ENCODE results near the gene FASLG. TPM values are rescaled to one million over a fixed set of nuclear protein-coding genes. Genes with fewer than 3 reads are reported as not detected.

Gene FASLG
- total and polyA plus RNA-seq, 11 donors, result 0.91 to 1.9 TPM; not detected in 9

DNA sequence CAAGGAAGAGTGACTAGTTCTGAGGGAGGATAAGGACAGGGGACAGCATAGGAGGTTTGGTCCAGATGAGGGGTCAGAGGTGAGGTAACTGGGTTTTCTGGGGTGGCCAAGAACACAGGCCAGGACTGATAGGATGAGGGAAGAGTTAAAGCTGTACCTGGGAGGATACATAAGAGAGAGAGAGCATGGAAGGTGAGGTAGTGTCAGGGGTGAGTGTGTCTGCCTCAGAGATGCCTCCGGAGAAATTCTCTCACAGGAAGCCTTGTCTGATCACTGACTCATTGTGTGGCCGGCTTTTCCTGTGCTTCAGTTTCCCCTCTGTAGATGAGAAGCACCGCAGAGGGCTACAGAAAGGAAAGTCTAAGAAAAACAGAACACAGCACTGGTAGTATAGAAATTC, 40.2 kb downstream of the FASLG start:
- Histone ChIP-seq H3K27ac (peak overlapping the region in 6 of 12 donors; percentile 2 to 81 (median 50)), H3K9me3 (no peaks in the 10 kb centered on the region), H3K4me1 (peaks cover 0 to 53% (median 4%) of the 10 kb centered on the region in 12 donors), H3K27me3 (no peaks in the 10 kb centered on the region), H3K36me3 (no peaks in the 10 kb centered on the region), H3K4me3 (no peak overlapping the region)
- intact Hi-C loops (cut with DNase I), result no loop called here
- TF ChIP-seq, protein P1, sequence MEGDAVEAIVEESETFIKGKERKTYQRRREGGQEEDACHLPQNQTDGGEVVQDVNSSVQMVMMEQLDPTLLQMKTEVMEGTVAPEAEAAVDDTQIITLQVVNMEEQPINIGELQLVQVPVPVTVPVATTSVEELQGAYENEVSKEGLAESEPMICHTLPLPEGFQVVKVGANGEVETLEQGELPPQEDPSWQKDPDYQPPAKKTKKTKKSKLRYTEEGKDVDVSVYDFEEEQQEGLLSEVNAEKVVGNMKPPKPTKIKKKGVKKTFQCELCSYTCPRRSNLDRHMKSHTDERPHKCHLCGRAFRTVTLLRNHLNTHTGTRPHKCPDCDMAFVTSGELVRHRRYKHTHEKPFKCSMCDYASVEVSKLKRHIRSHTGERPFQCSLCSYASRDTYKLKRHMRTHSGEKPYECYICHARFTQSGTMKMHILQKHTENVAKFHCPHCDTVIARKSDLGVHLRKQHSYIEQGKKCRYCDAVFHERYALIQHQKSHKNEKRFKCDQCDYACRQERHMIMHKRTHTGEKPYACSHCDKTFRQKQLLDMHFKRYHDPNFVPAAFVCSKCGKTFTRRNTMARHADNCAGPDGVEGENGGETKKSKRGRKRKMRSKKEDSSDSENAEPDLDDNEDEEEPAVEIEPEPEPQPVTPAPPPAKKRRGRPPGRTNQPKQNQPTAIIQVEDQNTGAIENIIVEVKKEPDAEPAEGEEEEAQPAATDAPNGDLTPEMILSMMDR (IDR thresholded peaks at IDR 0.05), result no peak
- TF ChIP-seq POLR2A (IDR thresholded peaks at IDR 0.05), result no peak
- 44 to 55% (median 48%) methylated on average over 3 of the region's 3 CpGs for WGBS, 4 donors
- peak in 3 of 4 donors; percentile 26 to 34 (median 27) for ATAC-seq
- DNase-seq, result no peak

DNA sequence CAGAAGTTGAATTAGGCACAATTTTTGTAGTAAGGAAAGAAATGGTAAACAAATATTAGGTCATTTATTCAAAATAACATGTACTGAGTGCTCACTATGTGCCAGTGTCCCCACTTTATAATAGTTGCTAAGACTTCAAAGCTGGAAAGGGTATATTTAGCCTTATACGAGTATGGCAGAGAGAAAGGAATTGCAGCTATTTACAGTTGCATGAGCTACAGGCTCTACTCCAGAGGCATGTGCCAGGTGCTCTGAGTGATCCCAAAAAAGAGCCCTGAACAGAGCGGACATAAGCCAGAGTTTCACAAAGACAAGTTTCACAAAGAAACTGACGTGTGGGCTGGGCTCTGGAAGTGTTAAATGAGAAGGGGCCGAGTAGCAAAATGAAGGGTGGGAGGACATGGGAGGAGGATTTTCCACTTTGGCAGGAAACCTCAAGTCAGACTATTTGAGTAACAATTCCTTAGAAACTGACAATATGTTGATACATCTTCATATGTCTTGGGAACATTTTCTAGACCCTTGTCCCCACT, 40.9 kb downstream of the FASLG start:
- Histone ChIP-seq H3K4me3 (no peak overlapping the region), H3K36me3 (no peaks in the 10 kb centered on the region), H3K4me1 (peaks cover 0 to 59% (median 4%) of the 10 kb centered on the region in 12 donors), H3K27me3 (no peaks in the 10 kb centered on the region), H3K27ac (peak overlapping the region in 7 of 12 donors; percentile 2 to 81 (median 45)), H3K9me3 (no peaks in the 10 kb centered on the region)
- peak in 3 of 5 donors; percentile 13 to 26 (median 25) for DNase-seq
- intact Hi-C loops (cut with DNase I), result no loop called here
- peak; percentile 88 to 96 (median 94) for ATAC-seq
- 35 to 46% (median 39%) methylated on average over 4 of the region's 4 CpGs for WGBS, 4 donors
- TF ChIP-seq, protein P1 (IDR thresholded peaks at IDR 0.05), result no peak
- no peak for TF ChIP-seq POLR2A (IDR thresholded peaks at IDR 0.05)

DNA sequence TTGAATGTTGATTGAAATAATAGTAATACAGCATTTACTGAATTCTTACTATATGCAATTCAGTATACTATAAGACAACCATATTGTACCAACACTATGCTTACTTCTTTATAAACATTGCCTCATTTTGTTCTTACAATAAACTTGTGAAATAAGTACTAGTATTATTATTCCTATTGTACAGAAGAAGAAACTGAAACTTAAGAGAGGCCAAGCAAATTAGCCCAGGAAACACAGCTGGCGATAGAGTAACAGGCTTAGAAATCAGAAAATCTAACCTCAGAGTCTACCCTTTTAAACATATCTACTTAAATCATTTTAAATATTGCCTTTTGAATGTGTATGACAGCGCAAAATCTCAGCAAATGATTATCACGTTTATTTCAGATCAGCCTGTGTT, 41.7 kb downstream of the FASLG start:
- intact Hi-C loops (cut with DNase I), result no loop called here
- Histone ChIP-seq H3K9me3 (no peaks in the 10 kb centered on the region), H3K27me3 (no peaks in the 10 kb centered on the region), H3K27ac (no peak overlapping the region), H3K4me1 (peaks cover 0 to 64% (median 4%) of the 10 kb centered on the region in 12 donors), H3K36me3 (no peaks in the 10 kb centered on the region), H3K4me3 (no peak overlapping the region)
- ATAC-seq (no peak), DNase-seq (no peak)
- 92 to 98% (median 97%) methylated on average over 3 of the region's 3 CpGs for WGBS, 4 donors
- TF ChIP-seq, protein P1 (IDR thresholded peaks at IDR 0.05), result no peak
- TF ChIP-seq POLR2A (IDR thresholded peaks at IDR 0.05), result no peak

DNA sequence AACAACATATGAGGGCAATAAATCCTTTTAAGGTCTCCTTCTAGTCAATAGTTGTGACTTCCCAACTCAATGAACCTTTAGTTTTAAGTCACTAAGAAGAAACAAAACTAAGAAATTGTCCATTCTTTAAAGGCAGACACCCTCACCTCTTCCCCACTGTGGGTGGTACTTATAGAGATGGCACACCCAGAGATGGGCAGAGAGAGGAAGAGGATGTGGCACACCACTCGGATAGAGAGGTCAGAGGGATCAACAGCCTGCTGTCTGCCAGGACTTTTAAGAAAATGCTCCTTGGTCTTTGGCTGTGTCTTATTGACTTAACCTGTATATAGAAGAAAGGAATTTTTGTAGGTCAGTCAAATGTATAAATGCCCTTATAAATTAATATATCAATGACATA, 45.1 kb downstream of the FASLG start:
- Histone ChIP-seq H3K36me3 (no peaks in the 10 kb centered on the region), H3K9me3 (no peaks in the 10 kb centered on the region), H3K27ac (peak overlapping the region in 1 of 12 donors; percentile 2), H3K4me1 (peaks cover 0 to 45% (median 4%) of the 10 kb centered on the region in 12 donors), H3K27me3 (no peaks in the 10 kb centered on the region), H3K4me3 (no peak overlapping the region)
- no peak for DNase-seq
- intact Hi-C loops (cut with DNase I), result no loop called here
- WGBS, 4 donors, result 50 to 59% (median 56%) methylated on average over 1 of the region's 1 CpG
- no peak for ATAC-seq
- TF ChIP-seq POLR2A (IDR thresholded peaks at IDR 0.05), result no peak
- TF ChIP-seq, protein P1 (IDR thresholded peaks at IDR 0.05), result no peak
